ENCODE data around the gene ANKLE1.
"Not testable (repeated sequence)": the region's sequence is repeated elsewhere in the genome, so short reads cannot be mapped to it uniquely, and the experiment has no call there.

Gene ANKLE1

DNA sequence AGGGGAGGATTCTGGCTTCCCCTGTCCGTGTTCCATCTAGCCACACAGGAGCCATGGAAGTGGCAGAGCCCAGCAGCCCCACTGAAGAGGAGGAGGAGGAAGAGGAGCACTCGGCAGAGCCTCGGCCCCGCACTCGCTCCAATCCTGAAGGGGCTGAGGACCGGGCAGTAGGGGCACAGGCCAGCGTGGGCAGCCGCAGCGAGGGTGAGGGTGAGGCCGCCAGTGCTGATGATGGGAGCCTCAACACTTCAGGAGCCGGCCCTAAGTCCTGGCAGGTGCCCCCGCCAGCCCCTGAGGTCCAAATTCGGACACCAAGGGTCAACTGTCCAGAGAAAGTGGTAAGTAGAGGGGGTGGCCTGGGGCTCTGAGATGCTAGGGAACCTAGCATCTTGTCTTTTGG, 12.9 kb upstream of the ANKLE1 start:
- no peak for TF ChIP-seq SNAI2 (CRISPR knock-in tag; IDR thresholded peaks at IDR 0.05)
- no peak for TF ChIP-seq OSR1 (CRISPR knock-in tag; IDR thresholded peaks at IDR 0.05)
- TF ChIP-seq ZNF565 (CRISPR knock-in tag; conservative IDR thresholded peaks at IDR 0.05; ENCODE audit: low read depth) = no peak
- no peak for TF ChIP-seq TOX (CRISPR knock-in tag; IDR thresholded peaks at IDR 0.05; ENCODE audit: borderline replicate concordance)
- TF ChIP-seq, protein P1, sequence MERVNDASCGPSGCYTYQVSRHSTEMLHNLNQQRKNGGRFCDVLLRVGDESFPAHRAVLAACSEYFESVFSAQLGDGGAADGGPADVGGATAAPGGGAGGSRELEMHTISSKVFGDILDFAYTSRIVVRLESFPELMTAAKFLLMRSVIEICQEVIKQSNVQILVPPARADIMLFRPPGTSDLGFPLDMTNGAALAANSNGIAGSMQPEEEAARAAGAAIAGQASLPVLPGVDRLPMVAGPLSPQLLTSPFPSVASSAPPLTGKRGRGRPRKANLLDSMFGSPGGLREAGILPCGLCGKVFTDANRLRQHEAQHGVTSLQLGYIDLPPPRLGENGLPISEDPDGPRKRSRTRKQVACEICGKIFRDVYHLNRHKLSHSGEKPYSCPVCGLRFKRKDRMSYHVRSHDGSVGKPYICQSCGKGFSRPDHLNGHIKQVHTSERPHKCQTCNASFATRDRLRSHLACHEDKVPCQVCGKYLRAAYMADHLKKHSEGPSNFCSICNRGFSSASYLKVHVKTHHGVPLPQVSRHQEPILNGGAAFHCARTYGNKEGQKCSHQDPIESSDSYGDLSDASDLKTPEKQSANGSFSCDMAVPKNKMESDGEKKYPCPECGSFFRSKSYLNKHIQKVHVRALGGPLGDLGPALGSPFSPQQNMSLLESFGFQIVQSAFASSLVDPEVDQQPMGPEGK (CRISPR knock-in tag; IDR thresholded peaks at IDR 0.05; ENCODE audit: borderline replicate concordance) = no peak
- TF ChIP-seq ESRRG (CRISPR knock-in tag; IDR thresholded peaks at IDR 0.05) = no peak
- no peak for TF ChIP-seq ARNTL (CRISPR knock-in tag; IDR thresholded peaks at IDR 0.05; ENCODE audit: borderline replicate concordance, low read depth)
- no peak for TF ChIP-seq RARB (CRISPR knock-in tag; IDR thresholded peaks at IDR 0.05)
- no peak for TF ChIP-seq ZFP30 (CRISPR knock-in tag; IDR thresholded peaks at IDR 0.05)
- TF ChIP-seq ZNF70 (CRISPR knock-in tag; IDR thresholded peaks at IDR 0.05) = no peak
- no peak for ATAC-seq

DNA sequence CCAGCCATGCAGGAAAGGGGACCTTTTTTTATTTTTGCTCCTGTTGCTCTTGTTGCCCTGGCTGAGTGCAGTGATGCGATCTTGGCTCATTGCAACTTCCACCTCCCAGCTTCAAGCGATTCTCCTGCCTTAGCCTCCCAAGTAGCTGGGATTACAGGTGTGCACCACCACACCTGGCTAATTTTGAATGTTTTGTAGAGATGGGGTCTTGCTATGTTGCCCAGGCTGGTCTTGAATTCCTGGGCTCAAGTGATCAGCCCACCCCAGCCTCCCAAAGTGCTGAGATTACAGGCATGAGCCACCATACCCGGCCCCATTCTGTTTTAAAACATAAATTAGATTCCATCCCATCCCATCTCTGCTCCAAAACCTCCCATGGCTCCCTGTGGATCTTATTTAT, 6.8 kb upstream of the ANKLE1 start:
- ATAC-seq = not testable (repeated sequence)

DNA sequence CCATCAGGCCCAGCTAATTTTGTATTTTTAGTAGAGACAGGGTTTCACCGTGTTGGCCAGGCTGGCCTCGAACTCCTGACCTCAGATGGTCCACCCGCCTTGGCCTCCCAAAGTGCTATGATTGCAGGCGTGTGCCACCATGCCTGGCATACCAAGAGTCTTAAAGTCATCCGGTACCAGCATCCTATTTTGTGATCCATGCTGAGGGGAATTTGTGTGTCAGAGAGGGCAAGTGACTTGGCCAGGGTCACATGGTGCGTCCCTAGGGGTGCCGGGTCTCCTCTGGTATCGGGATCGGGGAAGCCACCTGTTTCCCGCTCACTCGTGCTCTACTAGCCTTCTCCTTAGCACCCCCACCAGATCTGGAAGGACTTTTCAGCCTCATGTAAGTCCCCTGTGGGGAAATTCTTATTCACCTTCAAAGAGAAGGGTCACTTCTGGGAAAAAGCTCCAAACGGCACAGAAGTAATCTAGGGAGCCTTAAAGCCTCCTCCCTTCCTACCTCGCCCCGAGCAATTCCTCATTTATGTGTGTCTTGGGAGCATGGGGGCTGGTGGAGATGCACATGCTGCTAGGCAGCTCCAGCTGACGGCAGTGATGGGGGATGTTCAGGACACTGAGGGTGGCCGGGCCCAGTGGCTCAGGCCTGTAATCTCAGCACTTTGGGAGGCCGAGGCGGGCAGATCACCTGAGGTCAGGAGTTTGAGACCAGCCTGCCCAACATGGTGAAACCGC, 6.1 kb upstream of the ANKLE1 start:
- no peak for ATAC-seq
- TF ChIP-seq ZC3H10 (CRISPR knock-in tag; IDR thresholded peaks at IDR 0.05) = no peak
- no peak for TF ChIP-seq TOX (CRISPR knock-in tag; IDR thresholded peaks at IDR 0.05; ENCODE audit: borderline replicate concordance)
- TF ChIP-seq ZNF70 (CRISPR knock-in tag; IDR thresholded peaks at IDR 0.05) = no peak
- TF ChIP-seq, protein P2, sequence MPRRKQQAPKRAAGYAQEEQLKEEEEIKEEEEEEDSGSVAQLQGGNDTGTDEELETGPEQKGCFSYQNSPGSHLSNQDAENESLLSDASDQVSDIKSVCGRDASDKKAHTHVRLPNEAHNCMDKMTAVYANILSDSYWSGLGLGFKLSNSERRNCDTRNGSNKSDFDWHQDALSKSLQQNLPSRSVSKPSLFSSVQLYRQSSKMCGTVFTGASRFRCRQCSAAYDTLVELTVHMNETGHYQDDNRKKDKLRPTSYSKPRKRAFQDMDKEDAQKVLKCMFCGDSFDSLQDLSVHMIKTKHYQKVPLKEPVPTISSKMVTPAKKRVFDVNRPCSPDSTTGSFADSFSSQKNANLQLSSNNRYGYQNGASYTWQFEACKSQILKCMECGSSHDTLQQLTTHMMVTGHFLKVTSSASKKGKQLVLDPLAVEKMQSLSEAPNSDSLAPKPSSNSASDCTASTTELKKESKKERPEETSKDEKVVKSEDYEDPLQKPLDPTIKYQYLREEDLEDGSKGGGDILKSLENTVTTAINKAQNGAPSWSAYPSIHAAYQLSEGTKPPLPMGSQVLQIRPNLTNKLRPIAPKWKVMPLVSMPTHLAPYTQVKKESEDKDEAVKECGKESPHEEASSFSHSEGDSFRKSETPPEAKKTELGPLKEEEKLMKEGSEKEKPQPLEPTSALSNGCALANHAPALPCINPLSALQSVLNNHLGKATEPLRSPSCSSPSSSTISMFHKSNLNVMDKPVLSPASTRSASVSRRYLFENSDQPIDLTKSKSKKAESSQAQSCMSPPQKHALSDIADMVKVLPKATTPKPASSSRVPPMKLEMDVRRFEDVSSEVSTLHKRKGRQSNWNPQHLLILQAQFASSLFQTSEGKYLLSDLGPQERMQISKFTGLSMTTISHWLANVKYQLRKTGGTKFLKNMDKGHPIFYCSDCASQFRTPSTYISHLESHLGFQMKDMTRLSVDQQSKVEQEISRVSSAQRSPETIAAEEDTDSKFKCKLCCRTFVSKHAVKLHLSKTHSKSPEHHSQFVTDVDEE (CRISPR knock-in tag; IDR thresholded peaks at IDR 0.05) = no peak
- no peak for TF ChIP-seq ZNF565 (CRISPR knock-in tag; conservative IDR thresholded peaks at IDR 0.05; ENCODE audit: low read depth)
- TF ChIP-seq, protein P3, sequence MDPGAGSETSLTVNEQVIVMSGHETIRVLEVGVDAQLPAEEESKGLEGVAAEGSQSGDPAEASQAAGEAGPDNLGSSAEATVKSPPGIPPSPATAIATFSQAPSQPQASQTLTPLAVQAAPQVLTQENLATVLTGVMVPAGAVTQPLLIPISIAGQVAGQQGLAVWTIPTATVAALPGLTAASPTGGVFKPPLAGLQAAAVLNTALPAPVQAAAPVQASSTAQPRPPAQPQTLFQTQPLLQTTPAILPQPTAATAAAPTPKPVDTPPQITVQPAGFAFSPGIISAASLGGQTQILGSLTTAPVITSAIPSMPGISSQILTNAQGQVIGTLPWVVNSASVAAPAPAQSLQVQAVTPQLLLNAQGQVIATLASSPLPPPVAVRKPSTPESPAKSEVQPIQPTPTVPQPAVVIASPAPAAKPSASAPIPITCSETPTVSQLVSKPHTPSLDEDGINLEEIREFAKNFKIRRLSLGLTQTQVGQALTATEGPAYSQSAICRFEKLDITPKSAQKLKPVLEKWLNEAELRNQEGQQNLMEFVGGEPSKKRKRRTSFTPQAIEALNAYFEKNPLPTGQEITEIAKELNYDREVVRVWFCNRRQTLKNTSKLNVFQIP (CRISPR knock-in tag; IDR thresholded peaks at IDR 0.05; ENCODE audit: borderline replicate concordance, low read depth) = no peak
- no peak for TF ChIP-seq ZFP30 (CRISPR knock-in tag; IDR thresholded peaks at IDR 0.05)
- TF ChIP-seq BACH2 (CRISPR knock-in tag; IDR thresholded peaks at IDR 0.05; ENCODE audit: borderline replicate concordance) = no peak
- TF ChIP-seq, protein P1 (CRISPR knock-in tag; IDR thresholded peaks at IDR 0.05; ENCODE audit: borderline replicate concordance) = no peak
- TF ChIP-seq, protein P4, sequence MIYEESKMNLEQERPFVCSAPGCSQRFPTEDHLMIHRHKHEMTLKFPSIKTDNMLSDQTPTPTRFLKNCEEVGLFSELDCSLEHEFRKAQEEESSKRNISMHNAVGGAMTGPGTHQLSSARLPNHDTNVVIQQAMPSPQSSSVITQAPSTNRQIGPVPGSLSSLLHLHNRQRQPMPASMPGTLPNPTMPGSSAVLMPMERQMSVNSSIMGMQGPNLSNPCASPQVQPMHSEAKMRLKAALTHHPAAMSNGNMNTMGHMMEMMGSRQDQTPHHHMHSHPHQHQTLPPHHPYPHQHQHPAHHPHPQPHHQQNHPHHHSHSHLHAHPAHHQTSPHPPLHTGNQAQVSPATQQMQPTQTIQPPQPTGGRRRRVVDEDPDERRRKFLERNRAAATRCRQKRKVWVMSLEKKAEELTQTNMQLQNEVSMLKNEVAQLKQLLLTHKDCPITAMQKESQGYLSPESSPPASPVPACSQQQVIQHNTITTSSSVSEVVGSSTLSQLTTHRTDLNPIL (CRISPR knock-in tag; IDR thresholded peaks at IDR 0.05; ENCODE audit: low read depth) = no peak
- no peak for TF ChIP-seq ZFP3 (CRISPR knock-in tag; IDR thresholded peaks at IDR 0.05)
- no peak for TF ChIP-seq CSDC2 (CRISPR knock-in tag; IDR thresholded peaks at IDR 0.05)
- TF ChIP-seq SNAI2 (CRISPR knock-in tag; IDR thresholded peaks at IDR 0.05) = no peak
- TF ChIP-seq ARNTL (CRISPR knock-in tag; IDR thresholded peaks at IDR 0.05; ENCODE audit: borderline replicate concordance, low read depth) = no peak
- TF ChIP-seq OSR1 (CRISPR knock-in tag; IDR thresholded peaks at IDR 0.05) = no peak
- no peak for TF ChIP-seq RARB (CRISPR knock-in tag; IDR thresholded peaks at IDR 0.05)
- no peak for TF ChIP-seq GLIS3 (CRISPR knock-in tag; IDR thresholded peaks at IDR 0.05)
- TF ChIP-seq, protein P5, sequence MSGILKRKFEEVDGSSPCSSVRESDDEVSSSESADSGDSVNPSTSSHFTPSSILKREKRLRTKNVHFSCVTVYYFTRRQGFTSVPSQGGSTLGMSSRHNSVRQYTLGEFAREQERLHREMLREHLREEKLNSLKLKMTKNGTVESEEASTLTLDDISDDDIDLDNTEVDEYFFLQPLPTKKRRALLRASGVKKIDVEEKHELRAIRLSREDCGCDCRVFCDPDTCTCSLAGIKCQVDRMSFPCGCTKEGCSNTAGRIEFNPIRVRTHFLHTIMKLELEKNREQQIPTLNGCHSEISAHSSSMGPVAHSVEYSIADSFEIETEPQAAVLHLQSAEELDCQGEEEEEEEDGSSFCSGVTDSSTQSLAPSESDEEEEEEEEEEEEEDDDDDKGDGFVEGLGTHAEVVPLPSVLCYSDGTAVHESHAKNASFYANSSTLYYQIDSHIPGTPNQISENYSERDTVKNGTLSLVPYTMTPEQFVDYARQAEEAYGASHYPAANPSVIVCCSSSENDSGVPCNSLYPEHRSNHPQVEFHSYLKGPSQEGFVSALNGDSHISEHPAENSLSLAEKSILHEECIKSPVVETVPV (CRISPR knock-in tag; IDR thresholded peaks at IDR 0.05) = no peak
- TF ChIP-seq ISL1 (CRISPR knock-in tag; IDR thresholded peaks at IDR 0.05) = no peak
- TF ChIP-seq ZNF8 (CRISPR knock-in tag; IDR thresholded peaks at IDR 0.05) = no peak
